Retina (tissue), 1 donor: ENCODE measurements around the gene AUH.
"Not testable (repeated sequence)": the region's sequence is repeated elsewhere in the genome, so short reads cannot be mapped to it uniquely, and the experiment has no call there.

Experiments
- DNase-seq: peaks from one replicate; pipeline ENCODE4 v3.0.0-alpha.2; 2016

Gene AUH

GRCh38 chr9:91361291-91362050 lies at the start of gene AUH:
TSS of gene AUH (minus strand) at chr9:91361918. CDS start at chr9:91361889, 29 bp downstream.
- DNase-seq = peak; percentile 85

- no peak for DNase-seq
These were observed 49.5 kb upstream of the AUH start for GRCh38 chr9:91411096-91411771.

GRCh38 chr9:91410161-91410560 lies 48.4 kb upstream of the AUH start:
- DNase-seq = no peak

GRCh38 chr9:91408475-91408874 lies 46.8 kb upstream of the AUH start:
- DNase-seq = no peak

GRCh38 chr9:91407580-91408318 lies 46.0 kb upstream of the AUH start:
- DNase-seq = no peak

- no peak for DNase-seq
These were observed 43.8 kb upstream of the AUH start for GRCh38 chr9:91405343-91406077.

- DNase-seq = no peak
These were observed 42.2 kb upstream of the AUH start for GRCh38 chr9:91403665-91404543.

GRCh38 chr9:91398926-91399325 lies 37.2 kb upstream of the AUH start:
- DNase-seq = no peak

- no peak for DNase-seq
These were observed 34.1 kb upstream of the AUH start for GRCh38 chr9:91395553-91396471.

GRCh38 chr9:91395106-91395552 lies 33.4 kb upstream of the AUH start:
- no peak for DNase-seq

GRCh38 chr9:91393826-91394225 lies 32.1 kb upstream of the AUH start:
- DNase-seq = no peak

GRCh38 chr9:91392435-91392834 lies 30.7 kb upstream of the AUH start:
- DNase-seq = no peak

- no peak for DNase-seq
These were observed 30.1 kb upstream of the AUH start for GRCh38 chr9:91391818-91392217.

- no peak for DNase-seq
These were observed 29.7 kb upstream of the AUH start for GRCh38 chr9:91391412-91391811.

GRCh38 chr9:91389686-91390085 lies 28.0 kb upstream of the AUH start:
- DNase-seq = not testable (repeated sequence)

GRCh38 chr9:91386765-91387164 lies 25.0 kb upstream of the AUH start:
- no peak for DNase-seq

- DNase-seq = no peak
These were observed 23.2 kb upstream of the AUH start for GRCh38 chr9:91384954-91385353.

- DNase-seq = no peak
These were observed 21.9 kb upstream of the AUH start for GRCh38 chr9:91383577-91383976.

GRCh38 chr9:91382298-91382697 lies 20.6 kb upstream of the AUH start:
- no peak for DNase-seq

- DNase-seq = no peak
These were observed 17.7 kb upstream of the AUH start for GRCh38 chr9:91379426-91379825.

- no peak for DNase-seq
These were observed 17.0 kb upstream of the AUH start for GRCh38 chr9:91378695-91379127.
